Muscle of leg (tissue), 11 donors: ENCODE results near the gene ELAVL4. TPM values are rescaled to one million over a fixed set of nuclear protein-coding genes. Genes with fewer than 3 reads are reported as not detected.

Source experiments
- DNase-seq: peaks from one replicate; pipeline ENCODE4 v3.0.0; 2013
- H3K27ac ChIP-seq: one replicate; pipeline ENCODE4 v1.5.1; 2013; ENCODE audit warnings: mild to moderate bottlenecking, low read length, control low read depth
- H3K27me3 ChIP-seq: one replicate; pipeline ENCODE4 v1.6.1; 2013; ENCODE audit warnings: low read length; ENCODE audit not compliant: control insufficient read depth, insufficient read depth
- H3K36me3 ChIP-seq: one replicate; pipeline ENCODE4 v1.6.1; 2013; ENCODE audit warnings: low read length; ENCODE audit not compliant: control insufficient read depth, insufficient read depth
- H3K4me1 ChIP-seq: one replicate; pipeline ENCODE4 v1.6.1; 2013; ENCODE audit warnings: low read length; ENCODE audit not compliant: control insufficient read depth, insufficient read depth
- H3K4me3 ChIP-seq: one replicate; pipeline ENCODE4 v1.5.1; 2013; ENCODE audit warnings: low read length, control low read depth
- H3K9me3 ChIP-seq: replicated peaks from 2 replicates; pipeline ENCODE4 v1.6.1; 2013; ENCODE audit warnings: low read depth, low read length; ENCODE audit not compliant: control insufficient read depth
- WGBS: methylation state at CpG from one replicate; pipeline ENCODE4 v1.1.5; 2013; ENCODE audit warnings: missing lambda C conversion rate; ENCODE audit not compliant: insufficient coverage; 5-methylcytosine and 5-hydroxymethylcytosine counted together
- polyA plus RNA-seq, 8 donors: library from polyadenylated mRNA; unstranded; fragments of 120-200 nt; gene quantifications; one replicate each; pipeline versions ENCODE4 v1.2.1 to v1.2.3, GENCODE V29; 2013; ENCODE audit warnings: inconsistent platforms in 1 of 8, low replicate concordance in 1 of 8; ENCODE audit not compliant: insufficient read length in 8 of 8, insufficient read depth in 1 of 8
- total RNA-seq: library from RNA; stranded (reverse); fragments of 120-200 nt; gene quantifications from one replicate; pipeline ENCODE4 v1.2.4, GENCODE V29; 2013

The ELAVL4 gene
- total and polyA plus RNA-seq, 9 donors: 0.07 to 0.91 (median 0.19) TPM

DNA sequence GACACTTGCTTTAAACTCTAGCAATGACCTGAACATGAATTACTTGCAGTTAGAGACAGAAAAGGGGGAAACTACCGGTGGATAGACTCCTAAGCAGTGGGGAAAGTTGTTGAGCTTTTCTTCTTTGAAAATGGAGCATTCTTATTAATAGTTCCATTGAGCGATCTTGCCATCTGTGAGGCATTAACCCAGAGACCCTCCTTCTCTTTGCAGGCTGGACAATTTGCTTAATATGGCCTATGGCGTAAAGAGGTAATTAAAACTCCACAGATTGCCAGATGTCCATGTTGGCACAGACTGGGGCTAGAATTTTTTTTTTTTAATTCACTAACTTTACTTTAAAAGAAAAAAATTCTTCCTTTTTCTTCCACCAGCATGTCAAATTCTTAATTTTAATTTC, 88.5 kb downstream of the ELAVL4 start:
- H3K4me3 ChIP-seq: no peak overlapping the region
- H3K4me1 ChIP-seq: no peaks in the 10 kb centered on the region
- no peak overlapping the region for H3K27ac ChIP-seq
- H3K9me3 ChIP-seq: no peaks in the 10 kb centered on the region
- WGBS: no CpG with 5 or more reads among the region's 3 CpGs
- H3K36me3 ChIP-seq: no peaks in the 10 kb centered on the region
- H3K27me3 ChIP-seq: no peaks in the 10 kb centered on the region
- no peak for DNase-seq

DNA sequence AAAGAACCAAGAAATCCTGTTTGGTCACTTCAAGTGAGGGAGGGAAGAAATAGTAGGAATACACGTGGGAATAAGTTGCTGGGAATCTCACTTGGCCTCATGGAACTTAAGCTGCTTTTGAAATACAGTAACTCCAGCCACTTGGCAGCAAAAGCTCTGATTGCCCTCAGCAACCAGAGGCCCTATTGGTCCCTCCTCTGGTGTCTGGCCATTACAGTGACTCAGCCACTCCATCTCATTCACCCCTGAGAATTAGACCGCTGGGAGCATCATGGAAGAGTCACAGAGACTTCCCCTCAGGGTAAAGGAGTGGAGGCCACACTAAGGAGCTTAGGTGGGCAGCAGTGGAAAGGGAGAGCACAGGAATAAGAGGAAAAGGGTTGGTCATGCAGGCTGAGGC, 99.6 kb downstream of the ELAVL4 start:
- WGBS: no CpG with 5 or more reads among the region's 2 CpGs
- Histone ChIP-seq H3K4me3 (no peak overlapping the region), H3K27me3 (no peaks in the 10 kb centered on the region), H3K9me3 (no peaks in the 10 kb centered on the region), H3K4me1 (no peaks in the 10 kb centered on the region), H3K27ac (no peak overlapping the region), H3K36me3 (no peaks in the 10 kb centered on the region)
- DNase-seq: no peak

DNA sequence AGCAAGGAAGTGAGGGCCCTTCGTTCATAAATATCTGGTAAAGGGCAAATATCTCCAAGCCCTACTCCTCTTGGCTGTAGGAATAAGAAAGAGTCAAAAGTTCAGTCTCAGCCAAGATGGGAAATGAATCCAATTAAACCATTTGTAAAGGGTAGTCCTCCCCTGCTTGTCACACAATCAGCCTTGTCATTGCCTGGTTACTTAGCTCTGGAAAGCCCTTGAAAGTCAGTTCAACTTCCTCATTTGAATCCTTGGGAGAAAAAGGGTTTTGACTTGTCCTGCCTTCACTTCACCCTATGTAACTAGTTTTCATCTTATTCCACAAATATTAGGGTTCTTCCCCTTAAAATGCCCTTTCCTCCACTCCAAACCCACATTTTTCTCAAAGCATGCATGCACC, 100.0 kb downstream of the ELAVL4 start:
- no CpG with 5 or more reads among the region's 1 CpG for WGBS
- Histone ChIP-seq H3K27me3 (no peaks in the 10 kb centered on the region), H3K4me1 (no peaks in the 10 kb centered on the region), H3K36me3 (no peaks in the 10 kb centered on the region), H3K27ac (no peak overlapping the region), H3K4me3 (no peak overlapping the region), H3K9me3 (no peaks in the 10 kb centered on the region)
- no peak for DNase-seq

DNA sequence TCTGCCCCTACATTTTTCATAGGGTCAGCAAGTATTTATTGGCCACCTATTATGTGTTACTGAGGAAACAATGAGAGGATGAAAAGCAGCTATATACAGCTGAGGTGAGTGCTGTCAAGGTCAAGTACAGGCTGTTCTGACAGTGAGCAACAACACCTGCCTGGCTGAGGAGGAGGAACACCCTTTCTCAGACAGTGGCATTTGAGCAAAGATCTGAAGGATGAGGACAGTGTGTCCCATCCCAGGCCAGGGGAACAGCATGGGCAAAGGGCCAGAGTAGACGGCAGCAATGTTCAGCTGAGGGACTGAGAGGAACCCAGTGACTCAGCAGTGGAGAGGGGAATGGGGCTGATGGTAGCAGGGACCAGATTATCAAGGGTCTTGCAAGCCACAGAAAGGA, 101.0 kb downstream of the ELAVL4 start:
- WGBS: no CpG with 5 or more reads among the region's 1 CpG
- H3K4me3 ChIP-seq: no peak overlapping the region
- H3K27me3 ChIP-seq: no peaks in the 10 kb centered on the region
- H3K9me3 ChIP-seq: no peaks in the 10 kb centered on the region
- H3K4me1 ChIP-seq: no peaks in the 10 kb centered on the region
- no peak for DNase-seq
- H3K36me3 ChIP-seq: no peaks in the 10 kb centered on the region
- no peak overlapping the region for H3K27ac ChIP-seq

DNA sequence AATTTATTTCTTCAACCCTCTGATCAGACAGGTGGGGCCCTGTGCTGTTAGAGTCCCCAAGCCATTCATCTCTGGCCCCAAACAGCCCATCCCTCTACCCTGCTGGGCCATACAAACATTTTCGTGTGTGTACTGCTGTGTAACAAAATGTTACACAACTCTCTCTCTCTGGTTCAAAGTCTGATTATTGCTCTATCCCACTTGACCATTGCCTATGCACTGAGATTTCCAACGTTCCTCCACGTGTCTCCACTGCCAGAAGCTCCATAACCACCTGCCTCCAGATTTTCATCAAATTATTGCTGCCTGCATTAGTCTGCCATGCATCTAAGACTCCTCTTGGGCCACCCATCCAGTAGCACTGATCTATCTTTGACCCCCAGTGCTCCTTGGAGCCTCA, 104.8 kb downstream of the ELAVL4 start:
- no peak for DNase-seq
- no peaks in the 10 kb centered on the region for H3K27me3 ChIP-seq
- H3K9me3 ChIP-seq: no peaks in the 10 kb centered on the region
- H3K36me3 ChIP-seq: no peaks in the 10 kb centered on the region
- H3K4me1 ChIP-seq: no peaks in the 10 kb centered on the region
- H3K27ac ChIP-seq: no peak overlapping the region
- H3K4me3 ChIP-seq: no peak overlapping the region
- WGBS: 62% methylated on average over 3 of the region's 3 CpGs

DNA sequence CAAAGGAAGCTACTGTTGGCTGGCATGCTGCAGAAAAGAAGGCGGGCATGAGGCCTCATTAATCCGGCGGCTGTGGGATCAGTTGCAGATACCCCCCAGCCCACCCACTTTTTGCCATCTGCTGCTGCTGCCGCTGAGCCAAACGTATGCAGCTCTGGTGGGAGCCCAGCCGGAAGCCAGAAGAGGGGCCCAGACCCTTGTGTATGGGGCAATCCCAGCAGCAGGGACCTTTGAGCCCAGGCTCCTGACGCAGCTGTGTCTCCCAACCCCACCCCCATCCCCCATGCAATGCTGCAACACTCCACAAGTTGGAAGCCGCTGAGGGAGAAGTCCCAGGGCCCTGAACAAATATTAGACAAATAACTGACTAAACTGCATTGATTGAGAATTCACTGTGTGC, 106.0 kb downstream of the ELAVL4 start:
- Histone ChIP-seq H3K27me3 (no peaks in the 10 kb centered on the region), H3K36me3 (no peaks in the 10 kb centered on the region), H3K27ac (no peak overlapping the region), H3K4me3 (no peak overlapping the region), H3K4me1 (no peaks in the 10 kb centered on the region), H3K9me3 (no peaks in the 10 kb centered on the region)
- no peak for DNase-seq
- 59% methylated on average over 5 of the region's 8 CpGs for WGBS

DNA sequence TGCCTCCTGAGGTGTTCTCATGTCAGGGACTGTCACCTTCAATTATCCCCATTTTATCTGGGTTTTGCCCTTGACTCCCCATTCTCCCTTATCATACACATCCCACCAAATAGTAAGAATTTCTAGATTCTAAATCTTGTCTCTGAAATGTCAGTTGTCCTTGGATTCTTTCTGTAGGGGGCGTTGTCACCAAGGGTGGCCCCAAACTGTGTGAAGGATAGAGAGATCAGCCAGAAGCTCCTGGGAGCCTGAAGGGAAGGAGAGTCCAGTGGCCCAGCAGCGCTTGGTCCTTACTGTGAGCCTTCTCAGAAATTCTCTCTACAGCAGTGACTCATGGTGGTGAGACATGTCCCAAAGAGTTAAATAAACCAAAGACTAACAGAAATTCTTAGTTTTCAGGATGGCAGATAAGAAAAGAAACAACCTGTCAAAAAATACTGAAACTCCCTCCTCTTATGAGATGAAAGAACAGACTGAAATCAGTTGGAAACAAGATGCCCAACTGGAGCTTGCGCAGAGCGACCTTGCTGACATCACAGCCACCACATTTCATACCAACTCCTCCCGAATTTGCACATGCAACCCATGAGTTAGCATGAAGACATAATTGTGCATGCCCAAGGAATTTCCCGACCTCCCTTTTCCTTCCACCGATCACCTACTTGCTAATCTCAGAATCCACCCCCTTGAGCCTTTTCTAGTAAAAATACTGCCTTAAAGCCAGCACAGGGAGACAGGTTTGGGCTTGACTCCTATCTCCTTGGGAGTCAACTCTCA, 109.8 kb downstream of the ELAVL4 start:
- Histone ChIP-seq H3K36me3 (no peaks in the 10 kb centered on the region), H3K27ac (no peak overlapping the region), H3K4me1 (no peaks in the 10 kb centered on the region), H3K27me3 (no peaks in the 10 kb centered on the region), H3K9me3 (no peaks in the 10 kb centered on the region), H3K4me3 (no peak overlapping the region)
- no peak for DNase-seq
- 80% methylated on average over 3 of the region's 7 CpGs for WGBS

DNA sequence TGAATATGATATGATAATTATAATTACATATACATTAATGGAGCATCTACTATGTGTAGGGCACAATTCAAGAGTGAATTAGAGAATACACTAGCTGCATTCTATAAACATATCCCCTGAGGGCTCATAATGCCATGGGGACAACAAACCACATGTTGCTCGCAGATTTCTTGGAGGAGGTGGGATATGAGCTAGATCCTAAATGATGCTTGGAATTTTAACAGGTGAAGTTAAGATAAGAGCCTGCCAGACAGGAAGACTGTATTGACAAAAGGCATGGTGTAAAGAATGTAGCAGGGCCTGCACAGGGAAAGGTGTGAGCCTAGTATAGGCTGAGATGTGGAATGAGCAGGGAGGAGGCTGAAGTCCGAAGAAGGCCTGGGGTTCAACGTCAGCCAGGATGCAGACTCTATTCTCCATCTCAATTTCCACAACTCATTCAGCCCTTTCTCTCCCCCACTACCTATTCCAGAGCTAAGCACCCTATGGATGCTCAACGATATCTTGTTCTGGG, 120.2 kb downstream of the ELAVL4 start:
- no peak for DNase-seq
- Histone ChIP-seq H3K9me3 (peaks cover 11% of the 10 kb centered on the region), H3K4me3 (no peak overlapping the region), H3K27me3 (no peaks in the 10 kb centered on the region), H3K4me1 (no peaks in the 10 kb centered on the region), H3K36me3 (no peaks in the 10 kb centered on the region), H3K27ac (no peak overlapping the region)
- WGBS: 100% methylated on average over 1 of the region's 4 CpGs

DNA sequence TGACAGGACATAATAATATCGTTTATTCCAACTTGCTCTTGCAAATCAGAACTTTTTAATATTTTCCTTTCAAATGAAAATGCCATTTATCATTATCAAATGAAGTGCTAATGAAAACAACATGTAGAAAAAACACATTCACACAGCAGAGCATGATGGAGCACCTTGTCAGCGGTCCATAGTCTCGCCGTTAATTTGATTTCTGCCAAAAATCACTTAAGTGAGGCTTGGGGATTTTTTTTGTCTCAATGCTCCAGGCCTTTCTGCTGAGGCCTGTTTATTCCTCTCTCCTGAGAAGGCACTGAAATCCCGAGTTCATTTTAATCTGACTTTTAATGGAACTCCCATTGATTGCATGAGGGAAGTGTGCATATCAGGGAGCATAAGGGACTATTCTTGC, 122.5 kb downstream of the ELAVL4 start:
- Histone ChIP-seq H3K4me3 (no peak overlapping the region), H3K27ac (no peak overlapping the region), H3K9me3 (no peaks in the 10 kb centered on the region), H3K4me1 (no peaks in the 10 kb centered on the region), H3K27me3 (no peaks in the 10 kb centered on the region), H3K36me3 (no peaks in the 10 kb centered on the region)
- DNase-seq: peak; percentile 13
- WGBS: no CpG with 5 or more reads among the region's 5 CpGs

DNA sequence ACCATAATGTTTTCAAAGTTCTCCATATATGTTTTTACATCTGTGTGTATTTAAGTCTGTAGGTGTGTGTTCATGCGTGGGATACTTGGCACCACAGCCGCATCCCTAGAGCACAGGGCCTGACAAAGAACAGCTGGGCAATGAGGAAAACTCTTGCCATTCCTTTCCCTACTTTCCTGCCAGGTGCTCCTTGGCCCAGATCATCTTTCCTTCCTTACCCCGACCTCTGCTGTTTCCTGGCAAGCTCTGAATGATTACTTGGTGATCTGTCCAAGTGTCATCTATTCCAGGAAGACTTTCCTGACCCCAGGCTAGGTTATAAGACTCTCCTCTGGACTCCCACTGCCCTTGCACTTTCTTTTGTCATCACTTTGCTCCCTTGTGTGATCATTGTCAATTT, 123.6 kb downstream of the ELAVL4 start:
- WGBS: 20% methylated on average over 1 of the region's 3 CpGs
- Histone ChIP-seq H3K4me3 (no peak overlapping the region), H3K9me3 (no peaks in the 10 kb centered on the region), H3K36me3 (no peaks in the 10 kb centered on the region), H3K27ac (no peak overlapping the region), H3K4me1 (no peaks in the 10 kb centered on the region), H3K27me3 (no peaks in the 10 kb centered on the region)
- no peak for DNase-seq

DNA sequence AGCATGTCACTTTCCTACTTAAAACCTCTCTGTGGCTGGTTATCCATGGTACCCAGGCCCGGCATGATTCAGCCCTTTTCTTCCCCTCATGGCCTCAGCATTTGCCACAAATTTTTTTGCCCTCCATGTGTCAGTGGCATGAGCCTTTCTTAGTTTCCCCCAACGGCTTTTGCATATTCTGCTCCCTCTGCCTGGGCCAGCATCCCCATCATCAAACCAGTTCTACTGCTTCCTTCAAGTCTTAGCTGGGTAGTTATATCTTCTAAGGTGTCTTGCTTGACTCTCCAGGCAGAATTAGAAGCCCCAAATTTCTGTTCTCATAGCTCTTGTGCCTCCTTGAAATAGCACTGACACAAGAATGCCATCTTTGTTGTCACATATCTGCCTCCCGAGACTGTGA, 127.9 kb downstream of the ELAVL4 start:
- Histone ChIP-seq H3K4me3 (no peak overlapping the region), H3K9me3 (no peaks in the 10 kb centered on the region), H3K27me3 (no peaks in the 10 kb centered on the region), H3K36me3 (no peaks in the 10 kb centered on the region), H3K27ac (no peak overlapping the region), H3K4me1 (no peaks in the 10 kb centered on the region)
- no peak for DNase-seq
- 90% methylated on average over 2 of the region's 3 CpGs for WGBS
